Measurements from ENCODE around the gene MACROD2.

MACROD2 gene

DNA sequence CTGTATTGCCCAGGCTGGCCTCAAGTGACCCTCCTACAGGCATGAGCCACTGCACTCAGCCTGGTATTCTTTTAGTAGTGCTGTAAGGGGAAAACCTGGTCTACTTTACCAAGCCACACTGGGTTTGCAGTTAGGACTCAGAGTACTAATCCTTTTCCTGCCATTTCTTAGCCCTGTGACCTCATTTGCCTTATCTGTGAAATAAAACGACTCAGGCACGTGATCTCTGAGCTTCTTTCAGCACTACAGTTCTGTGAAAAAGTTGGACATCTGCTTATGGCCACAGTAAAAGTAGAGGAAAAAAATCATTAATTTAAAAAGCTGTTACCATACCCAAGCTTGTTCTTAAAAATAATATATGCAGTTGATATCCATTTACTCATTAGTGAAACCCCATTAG is 1570.5 kb downstream of the MACROD2 start:
- no peak for TF ChIP-seq CTCF (IDR thresholded peaks at IDR 0.05; ENCODE audit: insufficient read depth, low read length, poor library complexity, severe bottlenecking)
- Histone ChIP-seq H3K4me3 (replicated peaks; ENCODE audit: low read depth, low read length) (no peak overlapping the region), H3K27me3 (replicated peaks; ENCODE audit: control insufficient read depth, insufficient read depth, low read length) (no peaks in the 10 kb centered on the region), H3K36me3 (ENCODE audit: control insufficient read depth, insufficient read depth, low read length) (no peaks in the 10 kb centered on the region)
- DNase-seq (ENCODE audit: extremely low read depth, insufficient read length), result no peak

GRCh38 chr20:15567219-15567618 is 1571.9 kb downstream of the MACROD2 start:
- no peak for TF ChIP-seq CTCF (IDR thresholded peaks at IDR 0.05; ENCODE audit: insufficient read depth, low read length, poor library complexity, severe bottlenecking)
- no peak overlapping the region for H3K4me3 ChIP-seq (replicated peaks; ENCODE audit: low read depth, low read length)

GRCh38 chr20:15570156-15570555 is 1574.8 kb downstream of the MACROD2 start:
- no peak for TF ChIP-seq CTCF (IDR thresholded peaks at IDR 0.05; ENCODE audit: insufficient read depth, low read length, poor library complexity, severe bottlenecking)
- H3K27me3 ChIP-seq (replicated peaks; ENCODE audit: control insufficient read depth, insufficient read depth, low read length), result no peaks in the 10 kb centered on the region
- H3K36me3 ChIP-seq (ENCODE audit: control insufficient read depth, insufficient read depth, low read length), result no peaks in the 10 kb centered on the region
- H3K4me3 ChIP-seq (replicated peaks; ENCODE audit: low read depth, low read length), result no peak overlapping the region
- DNase-seq (ENCODE audit: extremely low read depth, insufficient read length), result no peak

More at GRCh38 chr20:15567219-15567618, 1571.9 kb downstream of the MACROD2 start:
- DNase-seq (ENCODE audit: extremely low read depth, insufficient read length), result no peak
- H3K36me3 ChIP-seq (ENCODE audit: control insufficient read depth, insufficient read depth, low read length), result no peaks in the 10 kb centered on the region
- H3K27me3 ChIP-seq (replicated peaks; ENCODE audit: control insufficient read depth, insufficient read depth, low read length), result no peaks in the 10 kb centered on the region

DNA sequence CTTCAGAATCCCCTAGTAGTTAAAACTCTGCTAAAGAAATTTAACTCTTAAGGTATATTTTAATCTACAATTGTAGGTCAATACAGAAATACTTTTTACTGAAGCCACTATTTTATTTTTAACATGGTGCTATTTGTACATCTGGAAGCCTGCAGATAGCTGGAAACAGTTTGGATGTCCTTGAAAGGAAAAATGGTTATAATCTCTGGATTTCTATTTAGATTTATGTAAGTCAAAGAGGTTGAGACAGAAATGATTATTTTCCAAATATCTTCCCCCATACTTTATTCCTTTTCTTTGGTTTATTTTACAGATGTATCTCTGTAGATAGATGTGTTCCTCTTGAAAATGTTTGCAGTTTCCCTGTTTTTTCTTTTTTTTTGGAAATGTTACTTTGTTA is 1575.7 kb downstream of the MACROD2 start:
- no peak for DNase-seq (ENCODE audit: extremely low read depth, insufficient read length)
- TF ChIP-seq CTCF (IDR thresholded peaks at IDR 0.05; ENCODE audit: insufficient read depth, low read length, poor library complexity, severe bottlenecking), result no peak
- Histone ChIP-seq H3K36me3 (ENCODE audit: control insufficient read depth, insufficient read depth, low read length) (no peaks in the 10 kb centered on the region), H3K27me3 (replicated peaks; ENCODE audit: control insufficient read depth, insufficient read depth, low read length) (no peaks in the 10 kb centered on the region), H3K4me3 (replicated peaks; ENCODE audit: low read depth, low read length) (no peak overlapping the region)

DNA sequence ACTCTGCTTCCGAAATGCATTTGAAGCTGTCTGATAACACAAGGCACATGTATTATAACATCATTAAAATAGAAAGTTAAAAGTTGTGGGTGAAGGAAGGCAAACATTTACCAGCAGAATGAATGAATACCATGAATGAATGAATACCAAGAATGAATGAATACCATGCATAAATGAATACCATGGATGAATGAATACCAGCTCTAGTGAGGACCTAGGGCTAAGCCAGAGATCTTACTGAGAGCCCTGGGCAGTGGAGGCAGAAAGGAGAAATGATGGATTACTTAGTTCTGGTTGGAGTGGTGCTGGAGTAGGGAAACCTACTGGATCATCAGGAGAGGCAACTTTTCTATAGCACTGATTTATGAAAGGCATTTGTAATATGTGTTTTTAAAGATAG is 1579.9 kb downstream of the MACROD2 start:
- no peak for DNase-seq (ENCODE audit: extremely low read depth, insufficient read length)
- H3K27me3 ChIP-seq (replicated peaks; ENCODE audit: control insufficient read depth, insufficient read depth, low read length), result no peaks in the 10 kb centered on the region
- no peaks in the 10 kb centered on the region for H3K36me3 ChIP-seq (ENCODE audit: control insufficient read depth, insufficient read depth, low read length)
- no peak for TF ChIP-seq CTCF (IDR thresholded peaks at IDR 0.05; ENCODE audit: insufficient read depth, low read length, poor library complexity, severe bottlenecking)
- no peak overlapping the region for H3K4me3 ChIP-seq (replicated peaks; ENCODE audit: low read depth, low read length)

GRCh38 chr20:15576411-15576810 is 1581.1 kb downstream of the MACROD2 start:
- Histone ChIP-seq H3K36me3 (ENCODE audit: control insufficient read depth, insufficient read depth, low read length) (no peaks in the 10 kb centered on the region), H3K27me3 (replicated peaks; ENCODE audit: control insufficient read depth, insufficient read depth, low read length) (no peaks in the 10 kb centered on the region), H3K4me3 (replicated peaks; ENCODE audit: low read depth, low read length) (no peak overlapping the region)
- no peak for TF ChIP-seq CTCF (IDR thresholded peaks at IDR 0.05; ENCODE audit: insufficient read depth, low read length, poor library complexity, severe bottlenecking)
- DNase-seq (ENCODE audit: extremely low read depth, insufficient read length), result no peak

All from GM06990 (cell line).